IMR-90 (cell line): ENCODE measurements around the gene SLF2.

Experiments used
- CHD1 ChIP-seq: IDR thresholded peaks from 2 replicates; pipeline ENCODE4 v1.6.1; 2012; ENCODE audit warnings: low read depth, low read length, improper control_type of control experiment
- ELK1 ChIP-seq: fragments of 150-350 bp; IDR thresholded peaks from 2 replicates; pipeline ENCODE4 v1.6.1; 2016; ENCODE audit warnings: low read depth, mild to moderate bottlenecking, low read length, moderate library complexity, borderline replicate concordance
- MAFK ChIP-seq: IDR thresholded peaks from 2 replicates; pipeline ENCODE4 v1.6.1; 2012; ENCODE audit warnings: low read depth, low read length, improper control_type of control experiment
- MAZ ChIP-seq: IDR thresholded peaks from 2 replicates; pipeline ENCODE4 v1.6.1; 2012; ENCODE audit warnings: low read depth, mild to moderate bottlenecking, low read length, improper control_type of control experiment, moderate library complexity, borderline replicate concordance
- MXI1 ChIP-seq: IDR thresholded peaks from 2 replicates; pipeline ENCODE4 v1.6.1; 2012; ENCODE audit warnings: low read depth, mild to moderate bottlenecking, low read length, moderate library complexity, borderline replicate concordance
- POLR2A ChIP-seq: IDR thresholded peaks from 2 replicates; pipeline ENCODE4 v1.6.1; 2012; ENCODE audit warnings: mild to moderate bottlenecking, low read depth, low read length
- RFX5 ChIP-seq: IDR thresholded peaks from 2 replicates; pipeline ENCODE4 v1.8.0; 2012; ENCODE audit warnings: low read depth, mild to moderate bottlenecking, low read length, moderate library complexity
- SMC3 ChIP-seq: fragments of 150-350 bp; IDR thresholded peaks from 2 replicates; pipeline ENCODE4 v1.6.1; 2016; ENCODE audit warnings: low read depth, mild to moderate bottlenecking, antibody characterized with exemption, low read length, moderate library complexity
- TF ChIP-seq, protein P1 (sequence below): conservative IDR thresholded peaks from 2 replicates; pipeline ENCODE4 v1.5.1; 2012; ENCODE audit warnings: mild to moderate bottlenecking, low read depth, low read length, improper control_type of control experiment
- TF ChIP-seq, protein P2 (sequence below): fragments of 150-350 bp; IDR thresholded peaks from 2 replicates; pipeline ENCODE4 v1.6.1; 2017; ENCODE audit warnings: mild to moderate bottlenecking, antibody characterized with exemption, low read length, low read depth

DNA sequence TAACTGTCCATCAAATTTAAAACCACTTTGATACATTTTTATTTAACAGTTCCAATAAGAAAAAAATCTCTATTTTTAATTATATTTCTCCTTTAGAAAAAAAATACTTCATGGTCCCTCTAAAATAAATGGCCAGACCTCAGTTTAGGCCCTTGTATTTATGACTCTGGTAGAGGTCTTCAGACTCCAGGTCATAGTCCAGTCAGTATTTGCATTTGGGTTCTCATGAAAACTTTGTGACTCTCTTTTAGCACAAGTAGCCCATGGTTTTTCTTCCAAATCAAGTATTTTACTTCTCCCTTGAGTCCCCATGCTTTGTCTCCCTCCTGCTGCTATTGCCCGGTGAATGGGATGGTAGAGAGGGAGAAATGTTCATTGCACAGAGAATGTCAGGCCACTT is 51.1 kb downstream of the SLF2 start:
- TF ChIP-seq MAZ = no peak
- no peak for TF ChIP-seq POLR2A
- TF ChIP-seq, protein P1, sequence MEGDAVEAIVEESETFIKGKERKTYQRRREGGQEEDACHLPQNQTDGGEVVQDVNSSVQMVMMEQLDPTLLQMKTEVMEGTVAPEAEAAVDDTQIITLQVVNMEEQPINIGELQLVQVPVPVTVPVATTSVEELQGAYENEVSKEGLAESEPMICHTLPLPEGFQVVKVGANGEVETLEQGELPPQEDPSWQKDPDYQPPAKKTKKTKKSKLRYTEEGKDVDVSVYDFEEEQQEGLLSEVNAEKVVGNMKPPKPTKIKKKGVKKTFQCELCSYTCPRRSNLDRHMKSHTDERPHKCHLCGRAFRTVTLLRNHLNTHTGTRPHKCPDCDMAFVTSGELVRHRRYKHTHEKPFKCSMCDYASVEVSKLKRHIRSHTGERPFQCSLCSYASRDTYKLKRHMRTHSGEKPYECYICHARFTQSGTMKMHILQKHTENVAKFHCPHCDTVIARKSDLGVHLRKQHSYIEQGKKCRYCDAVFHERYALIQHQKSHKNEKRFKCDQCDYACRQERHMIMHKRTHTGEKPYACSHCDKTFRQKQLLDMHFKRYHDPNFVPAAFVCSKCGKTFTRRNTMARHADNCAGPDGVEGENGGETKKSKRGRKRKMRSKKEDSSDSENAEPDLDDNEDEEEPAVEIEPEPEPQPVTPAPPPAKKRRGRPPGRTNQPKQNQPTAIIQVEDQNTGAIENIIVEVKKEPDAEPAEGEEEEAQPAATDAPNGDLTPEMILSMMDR = no peak
- TF ChIP-seq RFX5 = no peak
- TF ChIP-seq MAFK = no peak
- TF ChIP-seq, protein P2, sequence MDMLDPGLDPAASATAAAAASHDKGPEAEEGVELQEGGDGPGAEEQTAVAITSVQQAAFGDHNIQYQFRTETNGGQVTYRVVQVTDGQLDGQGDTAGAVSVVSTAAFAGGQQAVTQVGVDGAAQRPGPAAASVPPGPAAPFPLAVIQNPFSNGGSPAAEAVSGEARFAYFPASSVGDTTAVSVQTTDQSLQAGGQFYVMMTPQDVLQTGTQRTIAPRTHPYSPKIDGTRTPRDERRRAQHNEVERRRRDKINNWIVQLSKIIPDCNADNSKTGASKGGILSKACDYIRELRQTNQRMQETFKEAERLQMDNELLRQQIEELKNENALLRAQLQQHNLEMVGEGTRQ = no peak
- no peak for TF ChIP-seq MXI1
- no peak for TF ChIP-seq ELK1
- no peak for TF ChIP-seq SMC3
- no peak for TF ChIP-seq CHD1
